GM18511 (cell line): ENCODE results near the gene TJP1.
"Not testable (repeated sequence)": the region's sequence is repeated elsewhere in the genome, so short reads cannot be mapped to it uniquely, and the experiment has no call there.

ENCODE experiments used
- ATAC-seq: cut with Tn5 transposase; IDR thresholded peaks from one replicate; pipeline ENCODE4 v1.9.1; 2021; ENCODE audit warnings: mild to moderate bottlenecking, moderate library complexity; ENCODE audit not compliant: unreplicated experiment

The TJP1 gene

GRCh38 chr15:29708519-29708918 lies 113.7 kb downstream of the TJP1 start:
- no peak for ATAC-seq

GRCh38 chr15:29704950-29705597 lies 117.2 kb downstream of the TJP1 start:
- no peak for ATAC-seq

GRCh38 chr15:29701151-29701550 lies 121.1 kb downstream of the TJP1 start:
- no peak for ATAC-seq

GRCh38 chr15:29700296-29700695 lies 122.0 kb downstream of the TJP1 start:
- ATAC-seq = no peak

GRCh38 chr15:29699791-29700190 lies 122.5 kb downstream of the TJP1 start:
- ATAC-seq = no peak

GRCh38 chr15:29698030-29698701 lies 124.1 kb downstream of the TJP1 start:
- ATAC-seq = no peak

GRCh38 chr15:29696950-29697738 lies 125.1 kb downstream of the TJP1 start:
- no peak for ATAC-seq

- not testable (repeated sequence) for ATAC-seq
These were observed 125.8 kb downstream of the TJP1 start for GRCh38 chr15:29696506-29696905.

GRCh38 chr15:29695489-29696167 lies 126.6 kb downstream of the TJP1 start:
- no peak for ATAC-seq

GRCh38 chr15:29693225-29693624 lies 129.0 kb downstream of the TJP1 start:
- ATAC-seq = no peak

GRCh38 chr15:29692527-29692926 lies 129.7 kb downstream of the TJP1 start:
- no peak for ATAC-seq

GRCh38 chr15:29690765-29691475 lies 131.3 kb downstream of the TJP1 start:
- no peak for ATAC-seq

GRCh38 chr15:29689287-29689986 lies 132.8 kb downstream of the TJP1 start:
- ATAC-seq = no peak

GRCh38 chr15:29688506-29689286 lies 133.6 kb downstream of the TJP1 start:
- no peak for ATAC-seq

- no peak for ATAC-seq
These were observed 134.2 kb downstream of the TJP1 start for GRCh38 chr15:29687939-29688505.

- ATAC-seq = no peak
These were observed 135.0 kb downstream of the TJP1 start for GRCh38 chr15:29687204-29687815.

GRCh38 chr15:29686445-29687203 lies 135.6 kb downstream of the TJP1 start:
- no peak for ATAC-seq

- no peak for ATAC-seq
These were observed 136.2 kb downstream of the TJP1 start for GRCh38 chr15:29686079-29686425.
